GM18511 (cell line): ENCODE measurements around the gene RBM28.
"Not testable (repeated sequence)": the region's sequence is repeated elsewhere in the genome, so short reads cannot be mapped to it uniquely, and the experiment has no call there.

Source experiments
- ATAC-seq: cut with Tn5 transposase; IDR thresholded peaks from one replicate; pipeline ENCODE4 v1.9.1; 2021; ENCODE audit warnings: mild to moderate bottlenecking, moderate library complexity; ENCODE audit not compliant: unreplicated experiment

RBM28 gene

GRCh38 chr7:128302139-128302538 is 41.6 kb downstream of the RBM28 start:
- ATAC-seq, result no peak

DNA sequence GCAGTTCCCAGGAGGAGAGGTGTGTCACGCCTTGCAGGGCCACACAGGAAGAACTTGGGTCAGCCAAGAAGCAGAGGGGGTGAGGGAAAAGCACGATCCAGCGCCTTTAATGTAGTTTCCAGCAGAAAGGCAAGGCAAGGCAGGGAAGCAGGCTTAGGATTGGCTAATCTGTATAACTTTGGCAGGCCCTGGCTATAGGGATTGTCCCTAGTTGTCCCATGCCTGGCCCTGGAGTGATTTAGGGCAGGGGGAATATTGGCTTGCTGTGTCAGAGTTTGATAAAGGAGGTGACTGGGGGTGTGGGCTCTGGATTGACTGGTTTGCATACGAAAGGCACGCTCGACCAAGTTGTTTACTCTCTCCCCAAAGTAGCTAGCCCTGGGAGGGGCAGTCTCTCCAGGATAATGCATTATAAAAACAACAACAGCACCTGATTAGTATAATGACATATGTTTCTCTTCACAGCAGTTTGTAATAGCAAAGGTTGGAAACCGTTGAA is 44.5 kb downstream of the RBM28 start:
- ATAC-seq, result no peak

DNA sequence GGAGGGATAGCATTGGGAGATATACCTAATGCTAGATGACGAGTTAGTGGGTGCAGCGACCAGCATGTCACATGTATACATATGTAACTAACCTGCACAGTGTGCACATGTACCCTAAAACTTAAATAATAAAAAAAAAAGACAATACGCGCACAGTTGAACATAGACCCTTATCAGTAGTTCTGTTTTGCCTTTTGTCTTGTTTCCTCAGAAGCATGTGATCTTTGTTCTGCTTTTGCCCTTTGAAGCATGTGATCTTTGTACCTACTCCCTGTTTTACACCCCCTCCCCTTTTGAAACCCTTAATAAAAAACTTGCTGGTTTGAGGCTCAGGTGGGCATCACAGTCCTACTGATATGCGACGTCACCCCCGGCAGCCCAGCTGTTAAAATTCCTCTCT is 45.7 kb downstream of the RBM28 start:
- ATAC-seq, result not testable (repeated sequence)

DNA sequence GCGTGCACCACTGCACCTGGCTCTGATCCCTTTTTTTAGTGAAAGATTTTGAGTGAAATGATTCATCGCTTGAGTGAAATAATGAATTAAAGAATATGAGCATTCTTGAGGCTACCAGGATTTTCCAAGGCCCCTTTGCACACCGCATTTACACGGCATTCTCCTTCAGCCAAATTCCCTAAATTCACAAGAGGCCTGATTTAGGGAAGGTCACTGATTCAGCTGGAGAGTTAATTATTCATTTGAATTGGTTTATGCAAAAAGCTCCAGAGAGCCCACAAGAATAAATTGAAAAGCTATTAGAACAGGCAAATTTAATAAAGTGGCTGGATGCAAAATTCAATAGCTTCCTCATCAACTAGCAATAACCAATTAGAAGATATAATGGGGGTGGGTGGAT is 56.2 kb downstream of the RBM28 start:
- no peak for ATAC-seq

GRCh38 chr7:128284102-128284501 is 59.6 kb downstream of the RBM28 start:
- no peak for ATAC-seq

GRCh38 chr7:128281605-128282380 is 61.9 kb downstream of the RBM28 start:
- no peak for ATAC-seq

DNA sequence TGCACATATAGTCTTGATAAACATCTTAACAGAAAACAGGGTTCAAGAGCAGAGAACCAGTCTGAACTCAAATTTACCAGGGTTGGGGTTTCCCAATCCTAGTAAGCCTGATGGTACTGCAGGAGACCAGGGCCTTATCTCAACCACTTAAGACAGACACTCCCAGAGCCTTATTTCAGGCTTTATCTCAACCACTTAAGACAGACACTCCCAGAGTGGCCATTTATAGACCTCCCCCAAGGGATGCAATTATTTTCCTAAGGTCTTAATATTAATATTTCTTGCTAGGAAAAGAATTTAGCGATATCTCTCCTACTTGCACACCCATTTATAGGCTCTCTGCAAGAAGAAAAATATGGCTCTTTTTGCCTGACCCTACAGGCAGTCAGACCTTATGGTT is 63.3 kb downstream of the RBM28 start:
- ATAC-seq, result not testable (repeated sequence)

DNA sequence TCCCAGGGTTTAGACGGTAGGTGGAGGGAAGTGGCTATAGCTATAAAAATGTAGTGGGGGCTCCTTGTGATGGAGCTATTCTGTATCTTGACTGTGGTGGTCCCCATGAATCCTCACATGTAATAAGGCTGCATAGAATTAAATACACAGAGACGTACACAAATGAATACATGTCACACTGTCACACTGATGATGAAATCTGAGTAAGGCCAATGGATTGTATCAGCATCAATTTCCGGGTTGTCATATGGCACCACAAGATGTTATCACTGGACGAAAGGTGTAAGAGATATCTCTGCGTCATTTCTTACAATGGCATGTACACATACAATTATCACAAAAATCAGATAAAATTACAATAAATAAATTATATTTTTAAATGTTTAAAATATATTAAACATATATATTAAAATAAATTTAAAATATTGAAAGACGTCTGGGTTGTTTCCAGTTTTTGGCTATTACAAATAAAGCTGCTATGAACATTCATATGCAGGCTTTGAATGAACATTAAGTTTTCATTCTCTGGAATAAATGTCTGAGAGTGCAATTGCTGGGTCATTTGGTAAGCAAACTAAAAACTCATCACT is 64.5 kb downstream of the RBM28 start:
- ATAC-seq, result no peak

- ATAC-seq, result no peak
Measured at GRCh38 chr7:128278366-128278765, 65.3 kb downstream of the RBM28 start.

GRCh38 chr7:128275681-128276080 is 68.0 kb downstream of the RBM28 start:
- ATAC-seq, result no peak

- ATAC-seq, result no peak
Measured at GRCh38 chr7:128274884-128275603, 68.7 kb downstream of the RBM28 start.

GRCh38 chr7:128274246-128274883 is 69.3 kb downstream of the RBM28 start:
- no peak for ATAC-seq

- ATAC-seq, result no peak
Measured at GRCh38 chr7:128271942-128272481, 71.7 kb downstream of the RBM28 start.

GRCh38 chr7:128271471-128271941 is 72.2 kb downstream of the RBM28 start:
- ATAC-seq, result no peak

GRCh38 chr7:128270826-128271272 is 72.9 kb downstream of the RBM28 start:
- ATAC-seq, result no peak

DNA sequence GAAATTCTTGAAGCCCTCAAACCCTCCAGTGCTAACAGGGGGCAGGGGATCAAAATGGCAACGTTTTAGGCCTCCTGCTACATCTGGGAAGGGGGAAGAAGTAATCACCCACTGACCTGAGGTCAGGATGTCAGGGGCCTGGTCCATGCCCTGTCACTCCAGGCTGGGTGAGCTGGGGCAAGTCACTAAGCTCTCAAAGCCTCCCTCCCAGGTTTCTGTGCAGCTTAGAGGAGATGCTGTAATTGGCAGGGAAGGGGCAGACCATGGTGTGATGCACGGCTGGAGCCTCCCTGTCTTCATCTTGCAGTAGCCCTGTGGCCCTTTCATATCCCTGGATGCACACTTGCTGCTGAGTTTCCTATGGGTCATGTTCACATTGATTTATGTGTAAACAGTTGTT is 75.5 kb downstream of the RBM28 start:
- no peak for ATAC-seq

DNA sequence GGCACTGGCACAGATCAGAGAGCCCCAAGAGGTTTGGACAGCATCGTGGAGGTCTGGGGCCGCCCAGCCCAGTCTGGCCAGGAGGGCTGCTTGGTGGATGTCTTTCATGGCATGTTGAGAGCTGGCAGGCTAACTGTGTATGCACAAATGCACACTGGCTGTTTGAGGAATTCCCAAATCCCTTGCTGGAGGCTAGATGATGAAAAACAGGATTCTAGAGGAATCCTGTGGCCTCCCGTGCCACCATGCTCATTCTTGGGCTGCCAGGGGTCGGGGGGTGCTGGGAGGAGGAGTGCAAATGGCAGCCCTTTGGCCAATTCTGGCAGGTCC is 76.1 kb downstream of the RBM28 start:
- no peak for ATAC-seq

DNA sequence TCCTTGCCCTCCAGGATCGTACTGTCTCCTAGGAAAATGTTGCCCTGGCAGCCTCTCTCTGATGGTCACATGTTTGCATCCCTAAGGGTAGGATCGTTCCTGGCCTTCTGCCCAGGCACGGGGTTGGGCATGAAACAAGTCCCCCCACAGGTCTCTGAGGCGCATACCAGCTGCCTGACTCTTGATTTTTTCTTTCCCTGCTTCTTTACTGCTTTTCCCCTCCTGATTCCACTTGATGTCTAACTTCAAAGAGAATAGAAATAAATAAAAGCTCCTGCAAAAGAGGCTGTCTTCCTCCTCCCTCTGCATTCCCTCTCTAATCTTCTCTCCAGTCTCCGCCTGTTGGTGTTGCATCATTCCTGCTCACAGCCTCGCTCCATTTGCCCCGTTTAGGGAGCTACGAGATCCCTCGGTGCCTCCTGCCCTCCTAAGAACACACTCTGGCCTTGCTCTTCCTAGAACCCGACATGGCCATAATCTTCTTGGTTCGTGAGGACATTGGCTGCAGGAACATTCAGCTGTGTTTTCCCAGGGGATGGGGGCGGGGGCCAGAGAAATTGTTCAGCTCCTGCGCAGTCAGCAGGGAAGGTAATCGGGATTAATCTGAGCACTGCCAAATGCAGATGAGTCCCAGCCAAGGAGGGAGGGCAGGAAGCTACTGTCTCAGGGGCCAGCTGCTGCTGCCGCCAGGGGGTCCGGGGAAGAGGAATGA is 76.7 kb downstream of the RBM28 start:
- no peak for ATAC-seq

GRCh38 chr7:128266529-128266882 is 77.2 kb downstream of the RBM28 start:
- no peak for ATAC-seq

- no peak for ATAC-seq
Measured at GRCh38 chr7:128265906-128266300, 77.8 kb downstream of the RBM28 start.
